Activated CD4-positive, alpha-beta T cell treated with anti-CD3 and anti-CD28 coated beads for 4 hours (primary cell): ENCODE results near the gene TAOK2.

Experiments
- DNase-seq, 2 donors: peaks; one replicate each; pipeline ENCODE4 v3.0.0-alpha.2; 2020

Gene TAOK2

DNA sequence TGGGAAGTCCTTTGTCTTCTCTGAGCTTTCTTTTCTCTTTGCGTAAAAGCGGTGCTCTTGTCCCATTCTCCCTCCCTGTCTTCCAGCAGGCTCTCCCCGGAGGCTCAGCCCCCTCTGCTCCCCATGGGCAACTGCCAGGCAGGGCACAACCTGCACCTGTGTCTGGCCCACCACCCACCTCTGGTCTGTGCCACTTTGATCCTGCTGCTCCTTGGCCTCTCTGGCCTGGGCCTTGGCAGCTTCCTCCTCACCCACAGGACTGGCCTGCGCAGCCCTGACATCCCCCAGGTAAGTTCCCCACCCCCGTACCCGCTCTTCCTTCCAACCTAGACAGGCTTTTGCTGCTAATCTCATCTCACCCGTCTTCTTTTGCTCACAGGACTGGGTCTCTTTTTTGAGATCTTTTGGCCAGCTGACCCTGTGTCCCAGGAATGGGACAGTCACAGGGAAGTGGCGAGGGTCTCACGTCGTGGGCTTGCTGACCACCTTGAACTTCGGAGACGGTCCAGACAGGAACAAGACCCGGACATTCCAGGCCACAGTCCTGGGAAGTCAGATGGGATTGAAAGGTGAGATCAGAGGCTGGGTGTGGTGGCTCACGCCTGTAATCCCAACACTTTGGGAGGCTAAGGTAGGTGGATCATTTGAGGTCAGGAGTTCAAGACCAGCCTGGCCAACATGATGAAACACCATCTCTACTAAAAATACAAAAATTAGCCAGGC lies 10.5 kb upstream of the TAOK2 start:
- DNase-seq = no peak

GRCh38 chr16:29968205-29968604 lies 5.5 kb upstream of the TAOK2 start:
- DNase-seq = no peak

GRCh38 chr16:29971304-29971703 lies 2.4 kb upstream of the TAOK2 start:
- DNase-seq = no peak

- no peak for DNase-seq
Measured at GRCh38 chr16:29972500-29972899, 1.2 kb upstream of the TAOK2 start.

- DNase-seq = no peak
Measured at GRCh38 chr16:29972992-29973383, 680 bp upstream of the TAOK2 start.

DNA sequence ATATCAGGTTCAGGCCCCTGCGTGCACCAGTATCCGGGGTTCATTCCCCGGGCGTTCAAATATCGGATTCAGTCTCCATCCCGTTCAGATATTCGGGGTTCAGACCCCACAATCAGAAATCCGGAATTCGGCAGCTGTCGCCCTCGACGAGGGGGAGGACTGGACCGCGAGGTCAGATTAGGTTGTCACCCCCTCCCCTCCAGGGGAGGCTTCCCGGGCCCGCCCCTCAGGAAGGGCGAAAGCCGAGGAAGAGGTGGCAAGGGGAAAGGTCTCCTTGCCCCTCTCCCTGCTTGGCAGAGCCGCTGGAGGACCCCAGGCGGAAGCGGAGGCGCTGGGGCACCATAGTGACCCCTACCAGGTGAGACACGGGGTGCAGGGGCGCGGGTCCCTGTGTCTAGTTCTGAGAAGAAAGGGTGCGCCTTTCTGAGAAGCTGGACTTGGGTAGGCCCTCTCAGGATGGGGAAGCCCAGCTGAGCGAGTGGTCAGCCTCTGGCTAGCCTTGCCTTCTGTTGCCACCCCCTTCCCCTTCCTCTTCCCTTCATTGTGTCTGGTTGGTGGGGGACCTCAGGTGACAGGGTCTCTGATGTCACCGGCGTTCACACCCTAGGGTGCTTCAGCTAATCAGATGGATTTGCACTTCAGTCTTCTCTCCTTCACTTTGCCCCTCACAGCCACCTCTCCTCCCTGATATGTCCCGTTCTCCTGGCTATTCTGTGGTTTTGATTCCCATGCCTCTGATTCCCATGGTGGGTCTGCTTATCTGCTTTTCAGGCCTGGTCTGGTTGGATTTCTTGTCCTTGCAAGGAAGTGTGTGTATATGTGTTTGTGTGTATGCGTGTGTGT lies 844 bp downstream of the TAOK2 start:
- DNase-seq = no peak

DNA sequence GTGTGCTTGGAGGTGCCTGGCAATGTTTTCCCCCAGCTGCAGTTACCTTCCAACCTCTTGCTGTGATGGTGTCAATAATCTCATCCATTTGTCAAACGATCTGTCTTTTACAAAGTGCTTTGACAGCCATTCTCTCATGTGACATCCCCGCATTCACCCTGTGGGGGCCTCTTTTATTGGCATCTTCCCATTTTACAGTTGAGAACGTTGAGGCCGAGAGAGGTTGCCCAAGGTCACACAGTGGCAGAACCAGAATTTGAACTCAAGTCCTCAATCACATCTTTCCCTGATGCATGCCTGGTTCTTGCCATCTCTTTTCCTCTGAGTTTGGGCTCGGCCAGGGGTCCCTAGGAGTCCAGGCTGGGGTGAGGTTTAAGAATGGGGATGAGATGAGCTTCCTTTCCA lies 1.5 kb downstream of the TAOK2 start:
- DNase-seq = no peak

DNA sequence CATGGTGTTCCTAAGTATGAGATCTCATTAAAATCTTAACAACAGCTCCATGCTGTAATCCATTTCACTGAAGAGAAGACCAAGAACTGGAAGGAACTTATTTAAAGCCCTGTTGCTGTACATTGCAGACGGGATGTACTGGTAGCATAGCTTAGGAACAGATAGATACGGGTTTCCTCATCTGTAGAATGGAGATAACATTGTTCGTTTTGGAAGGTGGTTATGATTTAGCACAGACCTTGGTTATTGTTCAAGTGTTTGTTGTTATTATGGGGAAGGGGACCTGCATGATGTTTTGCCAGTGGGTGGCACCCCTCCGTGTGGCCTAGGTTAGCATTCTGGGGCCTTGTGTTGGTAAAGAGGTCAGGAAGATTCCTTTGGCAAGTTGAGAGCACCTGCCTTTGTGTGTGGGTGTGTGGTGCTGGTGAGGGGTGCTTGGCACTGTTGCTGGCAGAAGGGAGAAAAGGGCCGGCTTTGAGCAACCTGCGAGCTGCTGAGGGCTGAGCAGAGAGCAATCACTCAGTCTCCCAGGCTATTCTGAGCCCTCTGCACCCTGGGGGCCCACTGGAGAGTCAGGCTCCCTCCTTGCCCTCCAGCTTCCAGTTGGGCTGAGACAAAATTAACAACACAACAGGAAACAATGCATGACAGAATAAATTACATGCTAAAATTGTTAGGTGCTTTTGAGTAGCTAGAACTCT lies 2.3 kb downstream of the TAOK2 start:
- no peak for DNase-seq

DNA sequence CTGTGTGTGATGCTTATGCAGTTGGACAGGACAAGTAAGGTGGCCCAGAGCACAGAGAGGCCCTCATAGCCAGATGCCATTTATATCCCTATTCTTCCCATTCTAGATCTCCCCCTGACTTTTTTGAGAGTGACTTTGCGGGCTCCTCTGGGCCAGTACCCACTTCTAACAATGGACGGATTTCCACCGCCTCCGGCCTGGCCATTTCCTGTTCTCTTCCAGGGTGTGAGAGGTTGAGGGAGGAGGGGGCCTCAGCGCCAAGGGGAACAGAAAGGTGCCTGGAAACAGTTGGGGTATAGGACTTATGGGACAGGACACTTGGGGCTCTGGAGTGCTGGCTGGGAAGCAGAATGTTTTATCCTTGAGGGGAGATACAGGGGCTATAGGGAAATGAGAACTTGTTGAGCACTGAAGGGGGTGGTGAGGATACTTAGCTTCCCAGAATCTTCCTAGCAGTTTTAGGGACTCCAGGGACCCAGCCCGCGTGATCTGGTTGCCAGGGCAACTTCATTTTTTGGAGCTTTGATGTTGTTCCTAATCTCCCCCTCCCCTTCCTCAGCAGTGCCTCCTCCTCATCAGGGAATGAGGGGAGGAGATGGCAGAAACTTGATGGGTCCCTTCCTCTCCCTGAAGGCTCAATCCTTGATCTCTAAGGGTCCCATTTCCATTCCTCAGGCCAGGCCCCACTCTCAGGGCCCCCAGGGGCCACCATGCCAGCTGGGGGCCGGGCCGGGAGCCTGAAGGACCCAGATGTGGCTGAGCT lies 3.6 kb downstream of the TAOK2 start:
- no peak for DNase-seq

DNA sequence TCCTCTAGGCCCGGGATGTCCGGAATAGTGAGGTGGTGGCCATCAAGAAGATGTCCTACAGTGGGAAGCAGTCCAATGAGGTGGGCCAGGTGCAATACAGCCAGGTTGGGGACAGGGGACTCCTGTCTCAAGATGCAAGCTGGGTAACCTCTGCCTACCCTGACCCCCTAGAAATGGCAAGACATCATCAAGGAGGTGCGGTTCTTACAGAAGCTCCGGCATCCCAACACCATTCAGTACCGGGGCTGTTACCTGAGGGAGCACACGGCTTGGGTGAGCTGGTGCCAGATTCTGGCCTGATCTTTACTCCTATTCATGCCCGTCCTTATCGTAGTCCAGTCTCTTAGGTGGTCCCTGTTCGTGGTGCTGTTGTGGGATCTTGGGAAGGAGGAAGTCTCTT lies 4.4 kb downstream of the TAOK2 start:
- DNase-seq = no peak

DNA sequence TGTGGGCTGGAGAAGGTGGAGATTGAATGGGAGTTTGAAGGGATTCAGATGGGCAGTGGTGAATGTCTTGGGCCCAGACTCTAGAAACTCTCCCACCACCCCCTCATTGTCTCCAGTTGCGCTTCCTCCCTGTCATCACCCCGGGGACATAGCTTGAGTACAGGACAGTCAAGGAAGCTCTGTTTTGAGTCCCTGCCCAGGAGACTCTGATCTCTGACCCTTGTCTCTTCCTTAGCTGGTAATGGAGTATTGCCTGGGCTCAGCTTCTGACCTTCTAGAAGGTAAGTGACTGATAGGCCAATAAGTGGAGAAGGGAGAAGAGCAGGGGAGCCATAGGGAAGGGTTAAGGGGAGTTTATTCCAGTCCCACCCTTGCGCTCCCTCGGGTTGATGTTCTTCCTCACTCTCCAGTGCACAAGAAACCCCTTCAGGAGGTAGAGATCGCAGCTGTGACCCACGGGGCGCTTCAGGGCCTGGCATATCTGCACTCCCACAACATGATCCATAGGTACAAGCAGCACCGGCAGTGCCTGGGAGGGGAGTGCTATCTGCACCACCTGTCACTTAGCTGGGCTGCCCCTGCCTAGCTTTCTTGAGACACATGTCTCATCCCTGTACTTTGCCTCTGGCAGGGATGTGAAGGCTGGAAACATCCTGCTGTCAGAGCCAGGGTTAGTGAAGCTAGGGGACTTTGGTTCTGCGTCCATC lies 5.0 kb downstream of the TAOK2 start:
- DNase-seq = no peak

DNA sequence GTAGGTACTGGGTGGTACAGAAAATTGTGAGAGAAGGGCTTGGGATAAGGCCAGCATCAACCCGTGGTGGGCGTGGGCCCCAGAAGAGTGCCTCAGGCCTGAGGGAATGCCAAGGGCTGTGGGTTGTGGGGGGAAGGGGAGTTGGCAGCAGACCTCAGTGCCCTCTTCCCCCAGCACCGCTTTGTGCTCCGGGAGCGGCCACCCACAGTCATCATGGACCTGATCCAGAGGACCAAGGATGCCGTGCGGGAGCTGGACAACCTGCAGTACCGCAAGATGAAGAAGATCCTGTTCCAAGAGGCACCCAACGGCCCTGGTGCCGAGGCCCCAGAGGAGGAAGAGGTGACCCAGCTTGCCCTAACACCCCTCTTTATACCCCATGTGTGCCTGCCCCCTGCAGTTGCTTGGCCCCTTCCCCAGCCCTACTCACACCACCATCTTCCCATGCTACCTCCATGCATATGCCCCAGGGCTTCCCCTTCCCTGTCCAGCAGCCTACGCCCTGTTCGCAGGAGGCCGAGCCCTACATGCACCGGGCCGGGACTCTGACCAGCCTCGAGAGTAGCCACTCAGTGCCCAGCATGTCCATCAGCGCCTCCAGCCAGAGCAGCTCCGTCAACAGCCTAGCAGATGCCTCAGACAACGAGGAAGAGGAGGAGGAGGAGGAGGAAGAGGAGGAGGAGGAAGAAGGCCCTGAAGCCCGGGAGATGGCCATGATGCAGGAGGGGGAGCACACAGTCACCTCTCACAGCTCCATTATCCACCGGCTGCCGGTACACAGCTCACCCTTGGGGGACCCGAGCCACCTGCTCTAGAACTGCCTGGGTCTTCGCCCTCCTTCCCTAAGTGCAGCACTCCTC lies 9.1 kb downstream of the TAOK2 start:
- DNase-seq = no peak

- DNase-seq = no peak
Measured at GRCh38 chr16:29983420-29984136, 9.9 kb downstream of the TAOK2 start.

DNA sequence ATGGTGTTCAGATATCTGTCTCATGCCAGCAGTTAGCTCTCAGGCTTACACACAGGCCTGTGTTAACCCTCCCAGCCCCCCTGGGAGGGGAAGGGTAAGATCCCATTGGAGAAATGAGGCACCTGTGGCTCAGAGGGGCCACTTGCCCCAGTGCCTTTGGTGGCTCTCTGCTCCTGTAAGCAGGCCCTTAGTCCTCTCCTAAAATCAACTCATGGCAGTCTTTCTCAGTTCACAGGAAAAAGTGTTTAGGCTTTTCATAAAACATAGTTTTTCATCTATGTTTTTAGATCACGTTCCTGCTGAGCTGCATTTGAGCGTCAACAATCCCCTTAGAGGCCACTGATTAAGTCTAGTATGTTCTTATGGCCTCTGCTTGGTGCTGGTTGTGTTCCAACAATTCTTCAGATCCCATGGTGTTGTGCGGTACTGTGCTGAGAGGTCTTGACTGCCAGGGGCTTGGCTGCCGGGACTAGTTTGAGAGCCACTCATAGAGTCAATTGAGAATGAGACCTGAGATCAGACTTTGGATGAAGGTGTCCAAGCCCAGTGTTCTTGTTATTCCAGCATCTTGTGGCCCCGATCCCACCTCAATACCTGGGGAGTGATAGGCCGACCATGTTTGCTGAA lies 10.6 kb downstream of the TAOK2 start:
- no peak for DNase-seq

GRCh38 chr16:29984764-29985147 lies 11.1 kb downstream of the TAOK2 start:
- DNase-seq = no peak

DNA sequence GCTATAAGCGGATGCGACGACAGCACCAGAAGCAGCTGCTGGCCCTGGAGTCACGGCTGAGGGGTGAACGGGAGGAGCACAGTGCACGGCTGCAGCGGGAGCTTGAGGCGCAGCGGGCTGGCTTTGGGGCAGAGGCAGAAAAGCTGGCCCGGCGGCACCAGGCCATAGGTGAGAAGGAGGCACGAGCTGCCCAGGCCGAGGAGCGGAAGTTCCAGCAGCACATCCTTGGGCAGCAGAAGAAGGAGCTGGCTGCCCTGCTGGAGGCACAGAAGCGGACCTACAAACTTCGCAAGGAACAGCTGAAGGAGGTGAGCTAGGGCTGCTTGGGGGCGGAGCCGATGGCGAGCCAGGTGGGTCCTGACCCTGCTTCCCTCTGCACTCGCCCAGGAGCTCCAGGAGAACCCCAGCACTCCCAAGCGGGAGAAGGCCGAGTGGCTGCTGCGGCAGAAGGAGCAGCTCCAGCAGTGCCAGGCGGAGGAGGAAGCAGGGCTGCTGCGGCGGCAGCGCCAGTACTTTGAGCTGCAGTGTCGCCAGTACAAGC lies 11.7 kb downstream of the TAOK2 start:
- no peak for DNase-seq

GRCh38 chr16:29986231-29986630 lies 12.6 kb downstream of the TAOK2 start:
- no peak for DNase-seq

DNA sequence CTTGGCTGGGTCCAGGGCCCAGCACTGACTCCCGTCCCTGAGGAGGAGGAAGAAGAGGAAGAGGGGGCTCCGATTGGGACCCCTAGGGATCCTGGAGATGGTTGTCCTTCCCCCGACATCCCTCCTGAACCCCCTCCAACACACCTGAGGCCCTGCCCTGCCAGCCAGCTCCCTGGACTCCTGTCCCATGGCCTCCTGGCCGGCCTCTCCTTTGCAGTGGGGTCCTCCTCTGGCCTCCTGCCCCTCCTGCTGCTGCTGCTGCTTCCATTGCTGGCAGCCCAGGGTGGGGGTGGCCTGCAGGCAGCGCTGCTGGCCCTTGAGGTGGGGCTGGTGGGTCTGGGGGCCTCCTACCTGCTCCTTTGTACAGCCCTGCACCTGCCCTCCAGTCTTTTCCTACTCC lies 13.3 kb downstream of the TAOK2 start:
- DNase-seq = no peak

- no peak for DNase-seq
Measured at GRCh38 chr16:29987371-29988085, 13.9 kb downstream of the TAOK2 start.
